GM18511 (cell line): ENCODE measurements around the gene TIAM2.

Source experiments
- ATAC-seq: cut with Tn5 transposase; IDR thresholded peaks from one replicate; pipeline ENCODE4 v1.9.1; 2021; ENCODE audit warnings: mild to moderate bottlenecking, moderate library complexity; ENCODE audit not compliant: unreplicated experiment

Gene TIAM2

DNA sequence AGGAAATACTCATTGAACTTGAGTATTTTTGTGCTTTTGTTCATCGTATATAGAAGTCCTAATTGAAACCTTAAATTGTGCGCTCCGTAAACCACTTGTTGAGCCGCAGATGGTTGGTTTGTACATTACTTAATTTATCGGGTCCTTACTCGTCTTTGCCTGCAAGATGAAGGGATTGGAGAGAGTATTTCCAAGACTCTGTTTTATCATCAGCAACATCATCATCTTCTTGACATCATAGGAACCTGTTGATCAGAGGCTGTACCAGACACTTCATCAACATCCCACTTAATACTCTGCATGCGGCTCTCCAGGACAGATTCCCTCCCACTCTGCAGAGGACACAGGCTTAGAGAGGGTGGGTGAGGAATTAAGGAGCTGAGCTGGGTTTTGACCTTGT is 28.6 kb downstream of the TIAM2 start:
- ATAC-seq, result no peak

DNA sequence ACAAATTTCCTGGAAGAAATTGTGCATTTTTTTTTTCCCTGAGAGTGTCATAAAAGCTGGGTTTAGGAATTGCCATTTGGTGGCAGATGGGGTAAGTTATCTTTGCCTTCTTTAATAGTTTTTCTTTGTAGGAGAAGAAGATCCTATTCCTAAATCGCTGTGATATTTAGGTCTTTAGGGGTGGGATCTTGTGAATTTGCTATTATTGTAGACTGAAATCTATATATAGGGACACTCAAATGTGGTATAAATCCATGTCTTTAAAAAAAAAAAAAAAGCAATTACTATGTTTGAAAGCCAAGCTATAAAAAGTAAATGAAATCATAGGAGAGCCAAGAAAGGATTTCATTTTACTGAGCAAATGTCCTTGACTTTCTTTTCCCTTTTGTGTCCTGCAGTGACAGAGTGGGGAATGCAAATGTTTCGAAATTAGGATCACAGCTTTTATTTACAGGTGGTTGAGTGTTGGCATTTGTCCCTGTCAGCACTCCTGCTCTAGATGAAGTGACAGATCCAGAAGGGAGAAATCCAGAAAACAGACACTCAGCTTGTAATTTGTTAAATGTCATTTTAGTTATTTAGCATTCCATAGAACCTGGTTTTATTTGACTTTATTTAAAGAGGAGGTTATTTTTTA is 29.4 kb downstream of the TIAM2 start:
- ATAC-seq, result no peak

DNA sequence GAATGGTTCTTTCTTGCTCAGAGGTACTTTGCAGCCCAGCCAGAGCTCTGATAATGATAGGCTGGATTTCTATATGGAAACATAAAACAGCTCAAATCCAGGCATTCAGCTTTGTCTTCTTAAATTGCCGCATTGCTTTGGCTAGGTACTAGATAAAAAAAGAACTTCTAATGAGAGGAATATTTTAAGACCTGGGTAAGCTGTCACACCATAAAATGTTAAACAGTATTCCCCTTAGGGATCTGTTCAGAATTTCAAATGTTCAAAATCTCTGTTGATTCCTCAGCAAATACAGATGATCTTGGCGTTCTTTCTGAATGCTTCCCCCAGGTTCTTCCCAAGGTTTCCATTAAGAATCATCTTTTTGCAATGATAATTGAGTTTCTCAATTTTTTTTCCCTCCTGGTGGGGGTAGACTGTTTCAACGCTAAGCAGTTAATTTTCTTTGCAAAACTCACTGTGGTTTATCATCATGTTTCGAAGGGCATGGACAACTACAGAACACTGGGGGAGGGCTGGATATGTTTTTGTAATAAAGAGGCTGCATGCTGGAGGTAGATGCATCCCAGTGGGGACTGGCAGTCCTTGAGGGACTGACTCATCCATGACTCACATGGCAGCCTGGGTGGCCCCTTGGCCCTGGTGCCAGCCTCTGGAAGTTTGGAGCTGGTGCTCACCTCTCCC is 31.0 kb downstream of the TIAM2 start:
- no peak for ATAC-seq

DNA sequence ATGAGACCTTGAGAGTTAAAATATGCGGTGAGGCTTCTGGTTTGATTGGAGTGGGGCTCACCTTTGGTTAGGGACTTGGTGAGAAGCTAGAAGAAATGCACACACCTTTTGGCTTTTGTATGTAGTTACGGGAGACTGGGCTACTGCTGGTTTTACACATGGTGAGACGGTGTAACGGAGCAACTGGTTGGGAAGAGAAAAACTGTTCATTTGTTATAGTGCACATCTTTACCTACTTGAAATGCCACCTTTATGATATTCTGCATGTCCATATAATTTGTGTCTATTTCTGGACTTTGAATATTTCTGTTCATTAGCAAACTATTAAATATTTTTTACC is 31.6 kb downstream of the TIAM2 start:
- no peak for ATAC-seq

DNA sequence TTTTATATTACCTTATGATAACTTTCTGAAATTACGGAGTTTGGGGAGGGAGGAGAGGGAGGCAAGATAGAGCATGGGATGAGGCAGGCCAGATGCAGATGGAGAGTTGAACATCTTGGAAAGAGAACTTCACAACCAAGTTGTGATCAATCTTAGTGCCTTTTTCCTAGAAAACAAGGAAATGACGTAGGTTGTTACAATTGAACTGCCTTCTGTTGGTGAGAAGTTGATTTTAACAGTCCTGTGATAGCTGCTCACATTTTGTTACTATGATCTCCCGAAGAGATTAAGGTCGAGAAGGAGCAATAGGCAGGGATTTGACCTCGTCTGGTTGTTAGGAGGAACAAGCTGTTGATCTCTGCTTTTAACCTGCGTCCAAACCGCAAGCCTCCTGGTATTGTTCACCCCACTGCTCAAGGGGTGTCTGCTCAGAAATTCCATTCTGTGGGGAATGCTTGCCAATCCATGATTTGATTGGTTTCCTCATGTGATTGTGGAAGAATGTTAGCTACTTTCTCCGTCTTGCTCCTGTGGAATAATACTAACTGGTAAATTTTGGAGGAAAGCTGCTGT is 35.1 kb downstream of the TIAM2 start:
- ATAC-seq, result no peak

DNA sequence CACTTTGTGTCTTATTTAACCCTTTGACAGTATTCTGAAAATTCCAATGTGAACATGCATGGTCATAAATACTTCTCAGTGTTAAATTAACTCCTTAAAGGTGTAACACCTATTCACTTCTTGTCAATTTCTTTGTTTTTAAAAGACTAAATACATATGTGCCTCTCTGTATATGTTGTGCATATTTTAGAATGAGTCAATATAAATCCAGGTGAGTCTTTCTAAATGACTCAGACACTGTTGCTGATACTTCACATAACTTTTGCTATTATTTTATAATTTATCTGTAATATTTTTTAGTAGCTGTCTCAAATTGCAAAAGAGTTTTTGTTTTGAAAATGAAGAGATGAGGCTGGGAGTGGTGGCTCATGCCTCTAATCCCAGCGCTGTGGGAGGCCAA is 36.0 kb downstream of the TIAM2 start:
- ATAC-seq, result no peak

DNA sequence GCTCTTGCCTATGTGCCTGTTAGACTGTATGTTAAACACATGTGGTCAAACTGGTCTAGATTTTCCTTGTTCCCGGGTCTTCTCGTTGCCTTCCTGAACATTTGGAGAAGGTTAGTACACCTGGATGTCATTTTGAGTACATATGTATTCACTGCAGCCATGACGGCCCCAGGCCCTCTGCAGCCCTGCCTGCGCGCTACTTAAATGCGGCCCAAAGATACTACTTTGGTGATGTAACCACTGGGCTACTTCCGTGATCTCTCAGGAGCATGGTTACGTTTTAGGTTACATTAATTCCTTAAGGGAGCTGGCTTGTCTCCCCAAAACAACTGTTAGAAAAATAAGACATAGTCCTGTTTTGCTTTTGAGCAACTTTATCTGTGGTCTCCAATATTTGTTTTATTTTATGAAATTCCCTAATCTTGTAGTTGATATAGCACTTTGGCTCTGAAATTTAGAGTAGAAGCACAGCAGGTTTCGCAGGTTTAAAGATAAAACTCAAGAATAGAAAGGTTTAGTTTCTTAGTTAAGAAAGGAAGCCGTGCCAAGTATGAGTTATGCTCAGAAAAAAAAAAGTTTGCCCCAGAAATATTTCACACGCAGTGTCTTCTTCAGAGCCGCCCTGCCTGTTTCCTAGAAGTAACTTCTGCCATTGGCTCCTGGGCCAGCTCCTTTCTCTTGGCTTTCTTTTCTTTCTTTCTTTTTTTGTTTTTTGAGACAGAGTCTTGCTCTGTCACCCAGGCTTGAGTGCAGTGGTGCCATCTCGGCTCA is 38.1 kb downstream of the TIAM2 start:
- no peak for ATAC-seq

DNA sequence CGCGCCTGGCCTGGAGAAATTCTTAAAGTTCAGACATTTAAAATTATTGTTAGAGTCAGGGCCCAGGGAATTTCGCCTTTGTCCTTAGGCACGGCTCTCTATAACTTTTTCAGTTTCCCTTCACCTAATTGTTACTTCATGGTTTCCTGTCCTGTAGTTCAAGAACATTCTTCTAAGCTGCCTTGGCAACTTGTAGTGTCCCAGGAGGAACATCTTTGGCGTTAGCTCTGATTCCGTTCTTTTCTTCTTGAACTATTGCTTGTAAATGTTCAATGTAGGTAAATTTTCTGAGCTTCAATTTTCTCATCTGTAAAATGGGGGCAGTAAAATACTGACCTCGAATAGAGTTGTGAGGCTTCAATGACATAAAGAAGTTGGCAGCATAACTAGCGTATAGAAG is 41.8 kb downstream of the TIAM2 start:
- ATAC-seq, result no peak

DNA sequence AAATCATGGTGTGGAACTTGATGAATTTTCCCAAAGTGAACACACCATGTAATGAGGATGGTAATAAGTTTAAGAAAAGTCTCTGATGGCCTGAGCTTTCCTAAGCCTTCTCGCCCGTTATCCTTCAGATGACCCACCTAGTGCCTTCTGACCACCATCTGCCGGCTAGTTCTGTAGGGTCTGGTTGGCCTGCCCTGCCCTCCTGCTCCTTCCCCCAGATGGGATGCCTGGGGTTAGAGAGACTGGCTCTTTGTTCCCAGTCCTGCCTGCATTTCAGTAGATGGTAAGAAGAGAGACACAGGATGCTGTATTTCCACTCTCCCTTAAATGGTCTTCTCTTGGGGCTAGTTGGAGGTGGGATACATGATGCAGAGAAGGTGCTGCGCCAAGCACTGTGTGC is 43.0 kb downstream of the TIAM2 start:
- no peak for ATAC-seq

DNA sequence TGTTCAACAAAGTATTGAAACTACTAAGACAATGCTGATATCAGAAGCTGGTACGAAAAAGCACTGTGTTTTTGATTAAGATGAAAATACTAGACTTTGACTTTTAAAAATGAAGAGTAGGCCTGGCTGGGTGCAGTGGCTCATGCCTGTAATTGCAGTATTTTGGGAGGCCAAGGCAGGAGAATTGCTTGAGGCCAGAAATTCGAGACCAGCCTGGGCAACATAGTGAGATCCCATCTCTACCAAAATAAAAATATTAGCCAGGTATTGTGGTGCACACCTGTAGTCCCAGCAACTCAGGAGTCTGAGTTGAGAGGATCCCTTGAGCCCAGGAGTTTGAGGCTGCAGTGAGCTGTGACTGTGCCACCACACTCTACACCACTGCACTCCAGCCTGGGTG is 43.4 kb downstream of the TIAM2 start:
- ATAC-seq, result no peak

DNA sequence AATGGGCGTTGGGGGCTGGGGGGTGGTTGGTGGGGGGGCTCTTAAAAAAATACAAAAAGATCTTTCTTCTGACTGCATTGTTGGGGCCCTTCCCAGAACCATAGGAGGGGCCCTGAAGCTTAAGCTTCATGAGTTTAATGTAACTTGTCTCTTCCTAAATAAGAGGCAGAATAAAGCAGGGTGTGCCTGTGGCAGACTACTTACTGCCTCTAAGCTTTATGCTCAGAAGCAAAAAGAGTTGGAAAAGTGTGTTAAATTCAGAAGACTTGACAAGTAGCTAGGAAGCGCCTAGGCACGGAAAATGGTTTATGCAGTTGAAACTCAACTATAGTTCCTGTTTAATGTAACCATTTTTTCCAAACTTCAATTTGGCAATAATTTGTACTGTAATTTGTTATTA is 44.5 kb downstream of the TIAM2 start:
- no peak for ATAC-seq

DNA sequence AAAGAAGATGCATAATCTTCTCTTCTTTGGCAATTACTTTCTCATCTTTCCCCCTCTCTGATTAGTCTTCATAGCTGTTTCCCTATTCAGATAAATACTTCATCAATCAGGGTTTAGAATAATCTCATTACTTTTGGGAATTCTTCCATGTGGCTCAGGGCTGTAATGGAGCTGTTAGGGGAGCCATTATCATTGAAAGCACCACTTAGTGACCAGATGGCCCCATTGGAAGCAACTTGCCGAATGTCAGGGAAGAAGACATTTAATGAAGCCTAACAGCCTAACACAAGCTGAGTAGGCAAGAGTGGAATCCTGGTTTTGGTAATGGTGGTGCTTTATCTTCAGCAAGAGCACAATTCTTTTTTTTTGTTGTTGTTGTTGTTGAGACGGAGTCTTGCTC is 45.0 kb downstream of the TIAM2 start:
- ATAC-seq, result no peak

DNA sequence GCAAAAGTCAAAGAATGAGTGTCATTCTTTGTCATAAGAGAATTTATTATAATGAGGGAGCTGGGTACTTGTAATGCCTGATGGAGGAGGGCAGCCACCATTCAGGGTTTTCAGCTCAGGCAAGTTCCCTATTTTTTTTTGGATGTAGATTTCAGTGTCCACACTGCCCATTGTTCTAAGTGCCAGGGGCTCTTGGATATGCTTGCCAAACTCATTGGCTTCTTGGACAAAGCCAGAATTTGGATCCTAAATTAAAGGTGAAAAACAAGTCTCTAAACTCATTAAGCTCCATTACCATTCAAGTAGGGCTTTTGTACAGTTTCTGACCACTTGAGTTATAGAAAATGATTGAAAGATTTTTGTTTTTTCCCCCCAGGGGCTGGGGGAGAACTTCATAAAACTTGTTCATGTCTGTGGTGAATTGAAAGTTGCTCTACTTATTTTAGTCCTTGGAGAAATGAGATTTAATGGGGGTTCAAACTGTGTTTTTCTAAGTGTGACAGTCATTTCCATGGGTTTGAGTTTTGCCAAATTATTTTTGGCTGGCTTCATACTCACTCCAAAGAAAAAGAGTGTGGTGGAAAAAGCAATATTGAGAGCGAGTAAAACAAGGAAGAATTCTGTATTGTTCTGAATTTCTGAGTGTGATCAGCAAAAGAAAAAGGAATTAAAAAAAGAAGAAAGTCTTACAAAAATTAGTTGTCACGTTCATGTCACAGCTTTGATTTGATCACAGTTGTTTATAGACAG is 46.0 kb downstream of the TIAM2 start:
- no peak for ATAC-seq

DNA sequence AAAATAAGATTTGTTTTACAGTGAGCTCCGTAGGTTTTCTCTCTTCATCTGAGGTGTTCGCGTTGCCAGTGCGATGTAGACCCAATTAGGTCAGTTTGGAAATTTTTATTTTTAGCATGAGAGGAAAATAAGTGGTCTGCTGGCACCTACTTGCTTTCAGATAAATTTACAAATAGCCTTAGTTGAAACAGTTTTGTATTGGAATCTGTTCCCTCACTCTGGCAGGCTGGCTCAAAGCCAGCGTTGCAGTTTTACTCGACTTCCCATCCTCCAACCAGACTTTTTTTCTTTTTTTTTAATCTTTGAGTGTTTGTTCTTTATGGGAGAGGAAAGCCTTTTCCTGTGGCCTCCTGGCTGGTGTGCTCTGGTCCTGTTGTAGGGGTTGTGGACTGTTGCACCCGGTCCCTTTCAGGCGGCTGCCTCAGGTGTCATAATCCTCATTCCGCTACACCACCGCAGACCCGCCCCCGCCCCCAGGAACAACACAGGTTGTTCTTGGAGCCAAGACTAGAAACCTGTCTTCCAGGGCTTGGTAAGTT is 46.7 kb downstream of the TIAM2 start:
- ATAC-seq, result no peak

DNA sequence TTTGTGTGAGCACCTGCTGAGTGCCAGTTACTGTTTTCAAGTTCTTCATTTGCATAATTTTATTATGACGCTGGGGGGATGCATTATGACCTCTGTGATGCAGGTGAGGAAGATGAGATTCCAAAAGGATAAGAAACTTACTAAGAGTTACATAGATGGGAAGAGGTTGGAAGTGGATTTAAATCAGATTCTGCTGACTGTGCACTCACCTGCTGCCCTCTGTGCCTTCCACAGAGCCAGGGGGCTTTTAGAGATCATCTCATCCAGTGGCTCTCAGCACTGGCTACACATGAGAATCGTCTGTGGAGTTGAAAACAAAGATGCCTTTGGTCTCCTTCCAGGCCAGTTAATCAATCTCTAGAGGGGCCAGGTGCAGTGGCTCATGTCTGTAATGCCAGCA is 47.9 kb downstream of the TIAM2 start:
- ATAC-seq, result no peak

DNA sequence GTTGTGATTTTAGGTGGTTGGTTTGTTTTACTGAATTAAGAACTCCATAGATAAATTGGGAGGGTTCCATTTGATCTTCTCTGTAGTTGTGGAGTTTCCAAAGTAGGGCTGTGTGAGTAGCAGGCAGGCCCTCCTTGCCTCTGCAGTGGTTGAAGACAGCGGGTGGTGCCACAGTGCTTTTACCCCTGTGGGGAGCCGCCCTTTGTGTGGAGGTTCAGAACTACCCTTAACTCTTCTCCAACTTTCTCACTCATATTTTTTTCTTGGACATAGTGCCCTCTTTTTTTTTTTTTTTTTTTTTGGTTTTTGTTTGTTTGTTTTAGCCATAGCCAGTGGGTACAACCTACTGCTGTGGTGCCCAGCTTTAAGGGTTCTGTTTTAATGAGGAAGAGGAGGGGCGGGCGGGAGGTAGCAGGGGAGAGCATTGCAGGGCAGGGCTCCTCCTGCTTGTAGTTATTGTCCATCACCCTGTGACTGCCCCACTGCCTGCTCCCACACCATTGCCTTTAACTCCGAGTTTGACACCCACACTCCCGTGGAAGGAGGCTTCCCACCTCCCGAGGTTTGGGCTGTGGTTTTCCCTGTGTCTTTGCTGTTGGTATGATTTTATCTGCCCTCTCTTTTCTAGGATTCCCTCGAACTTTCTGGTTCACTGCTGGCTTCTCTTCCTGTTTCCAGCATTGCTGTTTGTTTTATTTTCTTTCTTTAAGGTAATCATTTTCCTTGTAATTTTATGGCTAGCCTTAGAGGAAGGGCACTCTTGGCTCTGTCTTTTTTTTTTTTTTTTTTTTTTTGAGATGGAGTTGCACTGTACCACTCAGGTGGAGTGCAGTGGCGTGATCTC is 50.7 kb downstream of the TIAM2 start:
- no peak for ATAC-seq

DNA sequence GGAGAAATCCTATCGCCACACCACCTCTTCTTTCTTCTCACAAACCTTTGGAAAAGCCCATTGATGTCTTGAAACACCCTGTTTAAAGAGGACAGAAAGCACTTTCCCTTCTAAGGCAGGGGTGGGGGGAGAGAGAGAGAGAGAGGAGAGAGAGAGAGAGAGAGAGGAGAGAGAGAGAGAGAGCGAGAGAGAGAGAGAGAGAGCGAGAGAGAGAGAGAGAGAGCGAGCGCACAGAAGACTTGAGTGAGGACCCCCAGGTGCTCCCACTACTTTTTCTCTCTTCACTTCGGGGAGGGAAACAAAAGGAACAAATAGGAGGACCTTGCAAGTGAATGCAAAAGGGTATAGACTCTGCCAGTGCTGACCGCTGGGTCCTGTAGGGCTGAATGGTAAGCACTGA is 52.4 kb downstream of the TIAM2 start:
- ATAC-seq, result no peak

DNA sequence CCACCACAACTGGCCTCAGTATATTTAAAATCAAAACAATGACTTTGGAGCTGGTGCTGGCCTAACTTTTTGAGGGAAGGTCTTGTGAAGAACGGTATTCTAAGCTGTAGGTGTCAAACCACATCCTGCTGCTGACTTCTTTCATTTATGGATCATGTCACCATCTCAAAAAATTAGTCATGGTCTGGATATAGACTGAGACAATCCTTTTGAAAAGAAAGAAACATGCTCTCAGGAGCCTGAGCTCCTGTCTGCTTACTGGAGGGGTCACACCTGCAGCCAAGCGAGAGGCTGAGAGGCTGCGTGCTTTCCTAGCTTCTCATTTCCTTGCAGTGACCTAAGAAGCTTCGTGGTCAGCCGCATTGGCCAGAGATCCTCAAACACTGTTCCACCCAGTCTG is 55.2 kb downstream of the TIAM2 start:
- peak; percentile 92 for ATAC-seq

DNA sequence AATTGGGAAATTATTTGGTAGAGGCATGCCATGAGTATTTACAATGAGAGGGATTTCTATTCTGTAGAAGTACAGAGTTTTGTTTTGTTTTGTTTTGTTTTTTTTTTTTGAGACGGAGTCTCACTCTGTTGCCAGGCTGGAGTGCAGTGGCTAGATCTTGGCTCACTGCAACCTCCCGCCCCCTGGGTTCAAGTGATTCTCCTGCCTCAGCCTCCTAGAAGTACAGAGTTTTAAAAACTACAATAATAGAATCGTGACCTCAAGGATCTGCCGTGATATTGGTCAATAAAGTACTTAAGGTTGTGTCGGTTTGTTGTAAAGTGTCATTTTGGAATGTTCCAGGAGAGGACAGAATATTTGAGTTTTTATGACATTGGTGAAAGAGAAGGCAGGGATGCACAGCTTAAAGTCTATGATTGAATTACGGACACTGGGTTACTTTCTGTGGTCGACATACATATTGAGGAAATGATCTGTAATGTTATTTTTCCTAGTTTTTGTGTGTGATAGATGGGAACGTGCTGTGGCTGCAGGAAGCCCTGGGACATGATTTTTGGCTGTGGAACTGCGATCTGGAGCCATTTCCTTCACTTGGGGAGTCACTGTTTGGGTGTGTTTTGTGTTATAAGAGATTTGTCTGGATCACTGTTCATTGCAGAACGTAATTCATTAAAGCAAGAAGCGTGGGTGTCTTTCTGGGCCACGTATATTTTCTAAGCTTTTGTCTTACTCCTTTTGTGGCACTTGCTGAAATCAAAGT is 59.6 kb downstream of the TIAM2 start:
- no peak for ATAC-seq
